HG03432 (cell line): ENCODE results near the gene DLG2.

Source experiments
- ATAC-seq: cut with Tn5 transposase; IDR thresholded peaks from one replicate; pipeline ENCODE4 v1.9.1; 2021; ENCODE audit warnings: mild to moderate bottlenecking, moderate library complexity; ENCODE audit not compliant: unreplicated experiment

DLG2 gene

DNA sequence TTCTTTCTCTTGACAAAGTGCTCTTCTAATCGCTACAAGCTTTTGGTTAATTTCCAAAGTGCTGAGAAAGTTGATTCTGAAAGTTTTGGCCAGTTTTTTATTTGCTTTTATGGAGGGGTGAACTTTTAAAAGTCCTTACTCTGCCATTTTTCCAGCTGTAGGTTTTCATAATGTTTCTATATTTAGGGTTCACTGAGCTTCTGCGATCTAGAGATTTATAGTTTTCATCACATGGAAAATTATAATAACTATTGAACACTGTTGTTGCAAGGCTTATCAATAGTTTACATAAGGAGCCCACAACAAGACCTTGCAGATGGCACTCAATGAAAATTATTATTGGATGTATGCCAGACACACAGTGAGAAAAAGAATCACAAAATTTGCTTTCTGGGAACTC, 55.1 kb downstream of the DLG2 start:
- ATAC-seq: no peak

DNA sequence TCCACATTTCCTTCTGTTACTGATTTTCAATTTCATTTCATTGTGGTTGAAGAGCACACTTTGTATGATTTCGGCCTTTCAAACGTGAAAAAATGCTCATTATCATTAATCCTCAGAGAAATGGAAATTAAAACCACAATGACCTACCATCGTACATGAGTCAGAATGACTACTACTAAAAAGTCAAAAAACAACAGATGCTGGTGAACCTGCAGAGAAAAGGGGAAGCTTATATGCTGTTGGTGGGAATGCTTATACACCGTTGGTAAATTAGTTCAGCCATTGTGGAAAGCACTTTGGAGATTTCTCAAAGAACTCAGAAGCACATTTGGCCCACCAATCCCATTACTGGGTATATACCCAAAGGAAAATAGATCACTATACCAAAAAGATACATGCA, 57.6 kb downstream of the DLG2 start:
- no peak for ATAC-seq

DNA sequence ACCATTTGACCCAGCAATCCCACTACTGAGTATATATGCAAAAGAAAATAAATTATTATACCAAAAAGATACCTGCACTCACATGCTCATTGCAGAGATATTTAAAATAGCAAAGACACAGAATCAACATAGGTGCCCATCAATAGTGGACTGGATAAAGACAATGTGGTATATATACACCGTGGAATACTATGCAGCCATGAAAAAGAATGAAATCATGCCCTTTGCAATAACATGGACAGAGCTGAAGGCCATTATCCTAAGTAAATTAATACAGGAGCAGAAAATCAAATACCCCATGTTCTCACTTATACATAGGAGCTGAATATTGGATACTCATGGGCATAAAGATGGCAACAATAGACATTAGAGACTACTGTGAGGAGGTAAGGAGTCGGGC, 68.7 kb downstream of the DLG2 start:
- ATAC-seq: no peak

DNA sequence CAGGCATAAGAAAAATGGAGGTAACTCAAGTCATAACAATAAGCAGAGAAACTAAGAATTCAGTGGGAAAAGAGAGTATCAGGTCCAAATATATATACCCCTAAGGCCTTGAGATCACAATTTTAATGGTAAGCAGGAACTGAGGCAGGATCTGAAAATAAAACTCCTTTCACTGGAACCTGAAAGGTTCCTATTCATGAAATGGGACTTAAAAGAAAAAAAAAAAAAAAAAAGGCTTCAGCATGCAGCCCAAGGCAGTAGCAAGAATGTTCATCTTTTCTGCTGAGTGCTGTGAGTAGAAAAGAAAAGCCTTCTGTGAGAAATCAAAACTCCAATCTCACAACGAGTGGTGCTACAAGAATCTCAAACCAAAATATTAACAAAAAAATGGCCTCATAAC, 75.3 kb downstream of the DLG2 start:
- ATAC-seq: no peak

DNA sequence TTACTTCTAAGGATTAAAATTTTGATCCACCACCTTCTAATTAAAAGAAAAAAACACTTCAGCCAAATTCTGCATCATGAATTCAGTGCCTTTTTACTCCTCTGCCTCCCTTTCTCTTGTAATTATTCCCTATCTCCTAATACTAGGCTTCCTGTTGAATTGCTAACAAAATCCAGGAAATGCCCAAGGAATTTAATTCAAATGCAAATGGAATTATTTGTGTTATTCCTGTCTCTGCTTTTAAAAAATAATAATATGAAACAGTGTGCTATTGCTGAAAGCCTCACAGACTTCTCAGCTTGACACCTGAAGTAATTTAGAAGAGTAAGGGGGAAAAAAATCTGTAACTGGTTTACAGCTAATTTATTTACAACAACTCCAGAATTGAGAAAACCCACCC, 85.5 kb downstream of the DLG2 start:
- no peak for ATAC-seq

DNA sequence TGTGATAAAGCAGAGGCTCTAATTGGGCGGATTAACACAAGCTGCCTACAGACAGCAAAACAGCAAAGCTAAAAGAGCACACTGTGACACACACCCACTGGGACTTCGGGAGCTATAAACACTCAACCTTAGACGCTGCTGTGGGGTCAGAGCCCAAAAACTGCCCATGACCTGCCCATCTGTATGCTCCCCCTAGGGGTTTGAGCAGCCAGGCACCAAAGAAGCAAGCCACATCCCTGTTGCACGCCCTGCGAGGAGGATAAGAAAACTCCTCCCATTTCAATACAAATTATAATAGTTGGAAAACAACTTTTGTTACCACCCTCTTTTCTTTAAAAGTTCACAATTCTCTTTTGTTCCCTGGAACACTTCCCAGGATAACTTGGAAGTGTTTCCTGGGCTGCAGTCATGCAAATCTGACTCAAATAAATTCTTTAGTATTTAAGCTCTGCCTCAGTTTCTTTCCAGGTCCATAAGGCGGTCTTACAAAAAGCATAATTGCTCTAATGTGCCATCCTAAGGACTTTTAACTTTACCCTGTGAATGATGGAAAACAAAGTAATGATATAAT, 86.4 kb downstream of the DLG2 start:
- no peak for ATAC-seq

DNA sequence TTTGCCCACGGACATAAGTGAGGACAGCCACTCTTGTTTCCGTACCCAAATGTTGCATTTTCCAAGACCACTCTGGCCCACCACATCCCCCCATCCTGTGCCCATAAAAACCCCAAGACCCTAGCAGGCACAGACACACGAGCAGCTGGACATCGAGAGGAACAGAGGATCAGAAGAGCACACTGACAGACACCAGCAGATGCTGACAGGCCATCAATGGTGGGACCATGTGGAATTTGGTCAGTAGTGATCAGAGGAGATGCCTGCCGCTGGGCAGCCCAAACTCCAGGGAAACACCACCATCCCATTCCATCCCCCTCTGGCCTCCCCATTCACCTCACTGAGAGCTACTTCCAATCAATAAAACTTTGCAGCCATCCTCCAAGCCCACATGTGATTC, 87.0 kb downstream of the DLG2 start:
- ATAC-seq: no peak

DNA sequence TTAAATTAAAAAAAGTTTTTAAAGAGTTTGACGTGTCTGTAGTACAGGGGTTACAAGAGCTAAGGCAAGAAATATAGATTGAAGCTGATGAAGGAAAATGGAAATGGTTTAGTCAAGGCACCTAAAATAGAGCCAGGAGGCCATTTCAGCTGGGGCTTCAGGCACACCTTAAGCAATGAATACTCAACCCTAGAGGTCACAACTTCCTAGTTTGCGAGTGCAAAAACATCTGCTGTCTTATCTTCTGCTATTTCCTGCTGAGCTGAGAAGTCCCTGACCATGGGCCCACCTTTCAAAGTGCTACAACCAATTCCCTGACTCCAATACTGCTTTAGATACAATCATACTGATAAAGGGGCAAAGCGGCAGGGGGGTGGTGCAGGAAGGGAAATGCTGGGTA, 87.4 kb downstream of the DLG2 start:
- no peak for ATAC-seq

DNA sequence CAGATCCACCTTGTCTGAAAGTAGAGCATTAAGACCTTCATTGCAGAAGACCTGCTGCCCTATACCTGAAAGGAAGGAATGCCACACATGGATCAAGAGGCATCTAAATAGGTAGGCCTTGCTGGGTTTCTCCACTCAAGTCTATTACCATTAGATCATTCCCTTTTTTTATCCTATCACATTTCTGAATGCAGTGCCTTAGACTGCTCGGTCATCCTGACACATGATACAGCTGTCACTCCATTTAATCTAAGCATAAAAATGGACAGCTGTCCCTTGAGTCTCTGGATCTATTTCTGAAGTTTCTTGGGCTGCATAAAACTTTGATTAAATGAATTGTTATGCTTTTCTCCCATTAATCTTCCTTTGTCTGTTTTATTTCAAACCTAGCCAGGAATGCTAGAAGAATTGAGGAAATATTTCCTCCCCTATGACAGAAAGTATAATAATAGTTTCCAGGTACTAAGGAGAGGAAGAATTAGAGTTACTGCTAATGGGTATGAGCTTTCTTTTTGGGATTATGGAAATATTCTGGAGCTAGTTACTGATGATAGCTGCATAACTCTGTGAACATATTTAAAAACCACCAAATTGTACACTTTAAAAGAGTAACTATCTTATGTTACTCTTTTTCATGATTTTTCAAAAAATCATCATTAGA, 88.0 kb downstream of the DLG2 start:
- ATAC-seq: no peak

DNA sequence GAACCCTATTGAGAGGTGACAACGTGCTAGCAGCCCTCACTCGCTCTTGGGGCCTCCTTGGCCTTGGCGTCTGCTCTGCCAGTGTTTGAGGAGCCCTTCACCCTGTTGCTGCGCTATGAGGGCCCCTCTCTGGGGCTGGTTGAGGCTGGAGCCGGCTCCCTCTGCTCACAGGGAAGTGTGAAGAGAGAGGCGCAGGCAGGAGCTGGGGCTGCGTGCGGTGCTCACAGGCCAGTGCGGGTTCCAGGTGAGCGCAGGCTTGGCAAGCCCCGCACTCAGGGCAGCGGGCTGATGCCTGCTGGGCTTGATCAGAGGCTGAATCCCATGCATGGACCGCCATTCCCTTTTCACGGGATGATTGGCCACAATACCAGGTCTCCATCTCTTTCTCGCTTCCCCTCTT, 90.7 kb downstream of the DLG2 start:
- ATAC-seq: no peak

DNA sequence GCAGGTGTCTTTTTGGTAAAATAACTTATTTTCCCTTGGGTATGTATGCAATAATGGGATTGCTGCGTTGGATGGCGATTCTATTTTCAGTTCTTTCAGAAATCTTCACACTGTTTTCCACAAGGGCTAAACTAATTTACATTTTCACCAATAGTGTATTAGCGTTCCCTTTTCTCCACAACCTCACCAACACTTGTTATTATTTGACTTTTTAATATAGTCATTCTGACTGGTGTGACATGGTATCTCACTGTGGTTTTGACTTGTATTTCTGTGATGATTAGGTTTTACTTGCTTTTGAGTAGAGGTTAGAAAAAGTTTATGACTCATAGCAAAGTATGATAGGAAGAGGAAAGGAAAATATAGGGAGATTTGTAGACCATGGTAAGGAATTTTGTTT, 92.3 kb downstream of the DLG2 start:
- ATAC-seq: no peak

DNA sequence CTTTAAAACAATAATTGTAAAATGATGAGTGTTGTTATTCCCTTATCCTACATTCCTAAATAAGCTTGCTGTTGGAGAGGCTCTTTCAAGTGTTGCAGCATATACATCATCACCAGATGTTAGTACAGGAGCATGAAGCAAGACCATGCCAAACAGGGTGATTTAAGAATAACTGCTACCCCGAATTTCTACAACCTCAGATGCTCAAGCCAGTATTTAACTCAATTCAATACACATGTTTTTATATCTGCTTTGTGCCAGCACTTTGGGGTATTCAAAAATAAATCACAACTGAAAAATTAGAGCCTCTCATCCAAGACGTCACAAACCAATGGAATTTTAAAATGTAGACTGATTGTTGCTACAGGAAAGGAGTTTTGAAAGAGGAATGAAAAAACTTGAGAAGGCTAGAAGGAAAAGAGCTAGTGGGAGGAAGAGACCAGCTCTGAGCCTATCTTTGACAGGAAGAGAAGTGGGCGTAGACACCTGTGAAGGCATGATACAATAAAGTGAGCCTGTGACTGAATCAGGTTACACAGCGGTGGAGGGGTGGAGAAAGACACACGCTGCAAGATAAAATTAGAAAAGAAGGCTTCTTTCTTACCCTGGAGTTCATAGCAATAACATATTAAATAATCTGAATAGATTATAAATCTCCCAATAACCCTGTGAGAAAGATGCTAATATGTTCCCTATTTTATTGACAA, 95.8 kb downstream of the DLG2 start:
- no peak for ATAC-seq

DNA sequence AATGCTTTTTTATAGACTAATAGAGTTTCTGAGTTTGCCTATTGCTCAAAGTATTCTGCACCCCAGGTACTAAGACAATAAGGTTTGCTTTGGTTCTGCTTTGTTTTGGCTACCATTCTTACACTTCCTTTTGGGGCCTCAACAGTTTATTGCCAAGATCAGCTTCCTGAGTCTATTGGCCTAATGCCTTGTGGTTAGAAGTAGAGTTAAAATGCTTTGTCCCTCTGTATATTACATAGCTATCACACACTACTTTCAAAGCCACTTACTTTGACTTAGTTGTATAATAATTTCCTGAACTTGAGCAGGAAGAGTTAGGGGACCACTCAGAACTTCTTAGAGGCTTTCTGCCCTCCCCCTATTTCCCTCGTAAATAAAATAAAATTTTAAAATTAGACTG, 96.5 kb downstream of the DLG2 start:
- ATAC-seq: no peak

DNA sequence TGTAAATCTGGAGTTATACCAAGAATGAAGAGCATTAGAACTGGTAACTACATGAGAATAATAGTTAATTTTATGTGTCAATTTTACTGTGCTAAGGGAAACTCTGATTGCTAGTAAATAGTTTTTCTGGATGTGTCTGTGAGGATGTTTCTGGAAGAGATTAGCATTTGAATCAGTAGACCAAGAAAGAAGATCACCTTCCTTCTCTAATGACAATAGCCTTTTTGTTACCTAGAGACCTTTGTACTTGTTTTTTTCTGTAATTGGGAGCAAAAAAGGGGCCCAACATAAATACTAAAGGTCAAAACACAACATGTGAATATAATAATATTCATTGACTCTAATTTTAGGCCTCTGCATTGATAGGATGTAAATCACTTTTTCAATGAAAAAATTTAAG, 100.6 kb downstream of the DLG2 start:
- no peak for ATAC-seq

DNA sequence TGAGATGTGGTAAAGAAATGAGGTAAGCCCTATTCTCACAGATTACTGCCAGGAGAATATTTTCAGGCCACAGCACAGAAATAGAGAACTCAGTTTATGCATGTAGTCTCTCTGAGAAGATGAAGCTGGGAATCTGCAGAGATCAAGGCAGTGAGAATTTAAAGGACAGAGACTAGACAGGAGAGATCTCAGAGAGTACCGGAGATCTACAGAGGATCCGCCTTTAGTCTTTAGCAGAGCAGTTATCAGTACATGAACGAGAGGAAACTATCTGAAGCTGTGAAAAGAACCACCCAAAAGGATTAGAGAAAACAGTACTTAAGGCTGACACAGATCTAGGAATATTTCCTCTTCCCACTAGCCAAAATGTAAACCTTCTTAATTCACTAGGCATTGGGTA, 101.5 kb downstream of the DLG2 start:
- no peak for ATAC-seq

DNA sequence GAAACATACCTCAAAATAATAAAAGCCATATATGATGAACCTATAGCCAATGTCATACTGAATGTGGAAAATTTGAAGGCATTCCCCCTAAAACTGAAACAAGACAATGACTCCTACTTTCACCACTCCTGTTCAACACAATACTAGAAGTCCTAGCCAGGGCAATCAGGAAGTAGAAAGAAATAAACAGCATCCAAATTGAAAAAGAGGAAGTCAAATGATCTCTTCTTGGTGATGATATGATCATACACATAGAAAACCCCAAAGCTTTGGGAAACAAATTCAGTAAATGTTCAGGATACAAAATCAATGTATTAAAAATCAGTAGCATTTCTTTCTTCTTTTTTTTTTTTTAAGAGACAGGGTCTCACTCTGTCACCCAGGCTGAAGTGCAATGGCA, 109.9 kb downstream of the DLG2 start:
- no peak for ATAC-seq

DNA sequence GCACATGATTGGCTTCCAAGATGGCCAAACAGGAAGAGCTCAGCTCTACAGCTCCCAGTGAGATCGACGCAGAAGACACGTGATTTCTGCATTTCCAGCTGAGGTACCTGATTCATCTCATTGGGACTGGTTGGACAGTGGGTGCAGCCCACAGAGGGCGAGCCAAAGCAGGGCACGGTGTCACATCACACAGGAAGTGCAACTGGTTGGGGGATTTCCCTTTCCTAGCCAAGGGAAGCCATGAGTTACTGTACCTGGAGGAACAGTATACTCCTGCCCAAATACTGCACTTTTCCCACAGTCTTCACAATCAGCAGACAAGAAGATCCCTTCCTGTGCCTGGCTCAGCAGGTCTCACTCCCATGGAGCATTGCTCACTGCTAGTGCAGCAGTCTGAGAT, 131.2 kb downstream of the DLG2 start:
- no peak for ATAC-seq

DNA sequence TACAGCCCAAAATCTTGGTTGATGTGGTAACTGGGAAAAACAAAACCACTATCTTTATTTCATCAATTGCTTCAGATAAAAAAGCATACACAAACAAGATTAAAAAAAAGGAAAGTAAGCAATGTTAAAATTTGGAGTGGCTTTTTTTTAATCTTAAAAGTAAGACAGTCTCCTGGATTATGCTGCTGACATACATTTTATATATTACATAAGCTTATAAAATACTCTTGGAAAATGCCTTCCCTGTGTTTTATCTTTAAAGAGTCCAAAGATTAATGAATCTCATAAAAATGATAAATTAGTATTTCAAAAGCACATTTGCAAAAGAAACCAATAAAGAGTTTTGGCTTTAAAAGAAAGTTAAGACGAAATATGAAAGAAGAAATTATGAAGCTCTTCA, 132.7 kb downstream of the DLG2 start:
- ATAC-seq: no peak

DNA sequence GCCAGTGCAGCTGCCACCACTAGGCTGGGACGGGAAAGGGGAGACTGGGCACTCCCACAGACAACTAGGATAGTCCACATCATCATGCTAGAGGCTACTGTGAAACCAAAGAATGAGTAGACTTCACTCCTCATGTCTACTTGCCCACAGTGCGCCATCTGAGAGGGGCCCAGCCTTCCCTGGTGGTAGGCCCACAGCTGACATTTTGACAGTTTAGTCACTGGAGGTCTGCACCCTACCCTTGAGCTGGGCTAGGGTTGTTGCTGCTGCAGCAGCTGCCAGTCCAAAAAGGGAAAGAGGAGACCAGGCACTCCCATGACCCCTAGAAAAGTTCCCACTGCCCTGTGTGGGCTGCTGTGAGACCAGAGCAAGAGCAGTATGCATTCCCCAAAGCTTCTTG, 141.2 kb downstream of the DLG2 start:
- no peak for ATAC-seq

DNA sequence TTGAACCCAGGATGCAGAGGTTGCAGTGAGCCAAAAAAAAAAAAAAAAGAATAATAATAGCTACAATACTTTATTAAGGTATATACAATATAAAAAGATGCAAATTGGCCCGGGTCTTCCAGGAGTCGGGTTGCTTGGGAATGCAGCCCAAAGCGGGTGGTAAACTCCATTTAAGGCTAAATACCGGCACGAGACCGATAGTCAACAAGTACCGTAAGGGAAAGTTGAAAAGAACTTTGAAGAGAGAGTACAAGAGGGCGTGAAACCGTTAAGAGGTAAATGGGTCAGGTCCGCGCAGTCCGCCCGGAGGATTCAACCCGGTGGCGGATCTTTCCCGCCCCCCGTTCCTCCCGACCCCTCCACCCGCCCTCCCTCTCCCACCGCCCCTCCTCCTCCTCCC, 143.3 kb downstream of the DLG2 start:
- ATAC-seq: no peak

DNA sequence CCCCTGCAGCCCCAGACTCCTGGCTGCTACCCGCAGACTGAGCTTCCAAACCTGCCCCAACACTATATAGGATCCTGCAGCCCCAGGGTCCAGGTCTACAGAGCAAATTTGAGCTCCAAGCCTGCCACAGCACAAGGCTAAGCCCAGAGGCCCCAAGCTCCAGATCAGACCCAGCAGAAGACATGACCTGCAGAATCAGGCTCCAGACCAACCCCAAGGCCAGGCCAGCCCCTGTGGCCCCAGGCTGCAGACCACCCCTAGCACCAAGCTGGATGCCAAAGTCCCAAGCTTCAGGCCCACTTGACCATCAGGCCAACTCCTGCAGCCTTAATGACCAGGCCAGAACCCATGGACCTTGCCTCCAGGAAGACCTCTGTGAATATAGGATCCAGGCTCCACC, 145.3 kb downstream of the DLG2 start:
- no peak for ATAC-seq

DNA sequence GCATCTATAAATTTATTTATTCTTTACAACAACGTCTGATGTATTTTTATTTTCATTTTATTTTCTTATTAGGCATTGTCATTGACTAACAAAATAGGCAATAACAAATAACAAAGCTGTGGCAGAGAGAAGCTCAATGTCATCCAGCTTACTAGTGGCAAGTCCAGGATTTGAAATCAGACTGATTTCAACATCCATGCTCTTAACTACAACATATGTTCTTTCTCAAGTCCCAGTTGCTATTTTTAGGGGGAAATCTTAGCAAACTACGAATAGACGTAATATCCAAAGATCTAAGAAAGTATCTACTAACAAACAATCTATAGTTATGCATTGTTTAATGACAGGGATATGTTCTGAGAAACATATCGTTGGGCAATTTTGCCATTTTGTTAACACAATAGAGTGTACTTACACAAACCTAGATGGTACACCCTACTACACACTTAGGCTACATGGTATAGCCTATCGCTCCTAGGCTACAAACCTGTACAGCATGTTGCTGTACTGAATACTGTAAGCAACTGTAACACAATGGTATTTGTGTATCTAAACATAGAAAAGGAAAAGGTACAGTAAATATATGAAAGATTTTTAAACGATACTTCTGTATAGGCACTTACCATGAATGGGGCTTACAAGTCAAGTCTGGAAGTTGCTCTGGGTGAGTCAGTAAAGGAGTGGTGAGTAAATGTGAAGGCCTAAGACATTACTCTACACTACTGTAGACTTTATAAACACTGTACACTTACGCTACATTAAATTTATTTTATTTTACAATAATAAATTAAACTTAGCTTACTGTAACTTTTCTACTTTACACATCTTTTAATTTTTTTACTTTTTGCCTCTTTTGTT, 151.3 kb downstream of the DLG2 start:
- ATAC-seq: no peak
